NOMO-1 (cell line): Measurements from ENCODE around the gene CYS1.
"Not testable (repeated sequence)": the region's sequence is repeated elsewhere in the genome, so short reads cannot be mapped to it uniquely, and the experiment has no call there.

Experiments used
- DNase-seq, 2 experiments: peaks; one replicate each; lab custom pipeline; 2025; ENCODE audit not compliant: unreplicated experiment in 2 of 2; lab: John Stamatoyannopoulos, UW

Gene CYS1

GRCh38 chr2:10079870-10080535 is at the start of gene CYS1:
CYS1 (minus strand) TSS chr2:10080411; CDS start chr2:10080223, 188 bp downstream.
- DNase-seq, result peak in 1 of 2 experiments; percentile 24

GRCh38 chr2:10129490-10129889 is 49.3 kb upstream of the CYS1 start:
- no peak for DNase-seq

- DNase-seq, result no peak
Observed at GRCh38 chr2:10128420-10128819, 48.2 kb upstream of the CYS1 start.

- no peak for DNase-seq
Observed at GRCh38 chr2:10126632-10127026, 46.4 kb upstream of the CYS1 start.

- DNase-seq, result no peak
Observed at GRCh38 chr2:10125842-10126631, 45.8 kb upstream of the CYS1 start.

- peak; percentile 15 to 73 for DNase-seq
Observed at GRCh38 chr2:10124538-10125045, 44.4 kb upstream of the CYS1 start.

- no peak for DNase-seq
Observed at GRCh38 chr2:10123281-10123680, 43.1 kb upstream of the CYS1 start.

- peak; percentile 94 to 97 for DNase-seq
Observed at GRCh38 chr2:10122500-10123280, 42.5 kb upstream of the CYS1 start, which contains the start of gene RRM2. RRM2 (plus strand) TSS chr2:10122739; CDS start chr2:10122799, 60 bp downstream.

GRCh38 chr2:10120877-10121574 is 40.8 kb upstream of the CYS1 start:
- peak in 1 of 2 experiments; percentile 41 for DNase-seq

GRCh38 chr2:10120158-10120876 is 40.1 kb upstream of the CYS1 start:
- peak; percentile 90 to 95 for DNase-seq

- no peak for DNase-seq
Observed at GRCh38 chr2:10119601-10120157, 39.5 kb upstream of the CYS1 start.

GRCh38 chr2:10119027-10119325 is 38.8 kb upstream of the CYS1 start:
- no peak for DNase-seq

GRCh38 chr2:10109311-10109710 is 29.1 kb upstream of the CYS1 start:
- DNase-seq, result no peak

GRCh38 chr2:10104906-10105305 is 24.7 kb upstream of the CYS1 start:
- not testable (repeated sequence) for DNase-seq

GRCh38 chr2:10103179-10103578 is 23.0 kb upstream of the CYS1 start:
- DNase-seq, result no peak

- no peak for DNase-seq
Observed at GRCh38 chr2:10101491-10101890, 21.3 kb upstream of the CYS1 start.

- DNase-seq, result peak; percentile 35 to 45
Observed at GRCh38 chr2:10097352-10098148, 17.3 kb upstream of the CYS1 start.

GRCh38 chr2:10096641-10097040 is 16.4 kb upstream of the CYS1 start:
- DNase-seq, result no peak

GRCh38 chr2:10095175-10095574 is 15.0 kb upstream of the CYS1 start:
- DNase-seq, result no peak
